GM12878 (cell line): Measurements from ENCODE around the gene PRR35. TPM values are rescaled to one million over a fixed set of nuclear protein-coding genes. Genes with fewer than 3 reads are reported as not detected.

ENCODE experiments used
- ATAC-seq: fragments of 200-7000 bp; cut with Tn5 transposase; 3 replicates; pipeline ENCODE4 v1.9.1; 2020; ENCODE audit warnings: mild to moderate bottlenecking, moderate library complexity
- BruUV-seq: library from RNA; stranded (reverse); fragments of 400-500 nt; replicated peaks from 2 replicates; lab custom pipeline; 2021; lab: Mats Ljungman, UMichigan
- CTCF ChIA-PET: fragments of 300-600 bp; sonication (Branson Sonifier 250); formaldehyde crosslinking; extraction: SDS; loops from one replicate; lab custom pipeline; 2021; ENCODE audit warnings: inconsistent platforms; lab: Yijun Ruan, JAX
- POLR2A ChIA-PET: fragments of 350-600 bp; formaldehyde crosslinking; extraction: SDS; loops from one replicate; lab custom pipeline; 2021; ENCODE audit warnings: inconsistent platforms; lab: Charles Lee
- RAD21 ChIA-PET: fragments of 300-600 bp; sonication (Branson Sonifier 250); formaldehyde crosslinking; loops from one replicate; lab custom pipeline; 2023; ENCODE audit warnings: antibody characterized with exemption; ENCODE audit not compliant: unreplicated experiment; lab: Charles Lee
- SMC1A ChIA-PET: fragments of 300-600 bp; sonication (Branson Sonifier 250); formaldehyde crosslinking; loops from one replicate; lab custom pipeline; 2023; ENCODE audit not compliant: unreplicated experiment, uncharacterized antibody; lab: Charles Lee
- DNase-seq: peaks from one replicate; pipeline ENCODE4 v3.0.0-alpha.2; 2011; ENCODE audit warnings: low read depth, low spot score
- FAIRE-seq: peaks from 3 replicates; lab custom pipeline; 2011; peaks lifted over from hg19 to GRCh38; lab: Jason Lieb, UNC
- H2AFZ ChIP-seq: 2 replicates; pipeline ENCODE4 v1.6.0; 2011; ENCODE audit warnings: low read depth, low read length, control low read depth; ENCODE audit not compliant: control insufficient read depth
- H3K27ac ChIP-seq: 2 replicates; pipeline ENCODE4 v1.5.1; 2011; ENCODE audit warnings: control low read depth; ENCODE audit not compliant: control insufficient read depth, insufficient read depth
- H3K27me3 ChIP-seq, 2 experiments: replicated peaks in 1 of 2; 2 replicates each; pipeline versions ENCODE4 v1.6.0 to v1.6.1; 2011; ENCODE audit warnings: low read length in 1 of 2; ENCODE audit not compliant: control insufficient read depth in 2 of 2, insufficient read depth in 2 of 2
- H3K36me3 ChIP-seq, 2 experiments: 2 replicates each; pipeline ENCODE4 v1.5.1; 2011; ENCODE audit warnings: low read length in 1 of 2; ENCODE audit not compliant: control insufficient read depth in 2 of 2, insufficient read depth in 2 of 2
- H3K4me1 ChIP-seq: 2 replicates; pipeline ENCODE4 v1.6.1; 2011; ENCODE audit warnings: mild to moderate bottlenecking, low read length, moderate library complexity, mixed read lengths; ENCODE audit not compliant: control insufficient read depth, insufficient read depth
- H3K4me2 ChIP-seq: 2 replicates; pipeline ENCODE4 v1.6.0; 2011; ENCODE audit warnings: control low read depth; ENCODE audit not compliant: control insufficient read depth, insufficient read depth
- H3K4me3 ChIP-seq: fragments of 200-600 bp; sonication (generic); 2 replicates; pipeline ENCODE4 v1.5.1; 2016
- H3K79me2 ChIP-seq: 2 replicates; pipeline ENCODE4 v1.6.0; 2011; ENCODE audit warnings: low read length; ENCODE audit not compliant: control insufficient read depth, insufficient read depth
- H3K9ac ChIP-seq: 2 replicates; pipeline ENCODE4 v1.8.0; 2011; ENCODE audit warnings: low read length, control low read depth, mixed read lengths; ENCODE audit not compliant: control insufficient read depth, insufficient read depth
- H3K9me3 ChIP-seq: replicated peaks from 3 replicates; pipeline ENCODE4 v1.5.1; 2011; ENCODE audit warnings: mild to moderate bottlenecking, low read length; ENCODE audit not compliant: control insufficient read depth, insufficient read depth
- H4K20me1 ChIP-seq: 2 replicates; pipeline ENCODE4 v1.6.0; 2011; ENCODE audit not compliant: control insufficient read depth, insufficient read depth
- ATF3 ChIP-seq: IDR thresholded peaks from 2 replicates; pipeline ENCODE4 v1.6.1; 2011; ENCODE audit warnings: low read depth, mild to moderate bottlenecking, low read length, moderate library complexity, borderline replicate concordance; ENCODE audit errors: extremely low read depth
- CEBPB ChIP-seq, 2 experiments: fragments of 150-350 bp in 1 of 2; IDR thresholded peaks; 2 replicates each; pipeline ENCODE4 v1.6.1; 2012 to 2014; ENCODE audit warnings: low read depth in 2 of 2, low read length in 2 of 2, borderline replicate concordance in 1 of 2, inconsistent platforms in 1 of 2
- DPF2 ChIP-seq: fragments of 450-650 bp; IDR thresholded peaks from 2 replicates; pipeline ENCODE4 v1.6.1; 2017; ENCODE audit warnings: mild to moderate bottlenecking
- FOXM1 ChIP-seq: IDR thresholded peaks from 2 replicates; pipeline ENCODE4 v1.6.1; 2012; ENCODE audit warnings: low read depth, mild to moderate bottlenecking, inconsistent platforms, low read length, moderate library complexity
- JUND ChIP-seq: IDR thresholded peaks from 2 replicates; pipeline ENCODE4 v1.6.1; 2012; ENCODE audit warnings: low read depth, mild to moderate bottlenecking, low read length, improper control_type of control experiment, moderate library complexity
- MTA2 ChIP-seq: fragments of 450-650 bp; IDR thresholded peaks from 2 replicates; pipeline ENCODE4 v1.6.1; 2016; ENCODE audit warnings: low read depth, mild to moderate bottlenecking, moderate library complexity
- NBN ChIP-seq: fragments of 450-650 bp; IDR thresholded peaks from 2 replicates; pipeline ENCODE4 v1.6.1; 2016
- NFIC ChIP-seq: IDR thresholded peaks from 2 replicates; pipeline ENCODE4 v1.6.1; 2012; ENCODE audit warnings: low read depth, mild to moderate bottlenecking, inconsistent platforms, low read length, moderate library complexity
- NFXL1 ChIP-seq: fragments of 450-650 bp; IDR thresholded peaks from 2 replicates; pipeline ENCODE4 v1.6.1; 2017; ENCODE audit warnings: antibody characterized with exemption, mild to moderate bottlenecking, borderline replicate concordance
- PML ChIP-seq: IDR thresholded peaks from 2 replicates; pipeline ENCODE4 v1.6.1; 2012; ENCODE audit warnings: low read length, inconsistent platforms
- POLR2AphosphoS2 ChIP-seq: IDR thresholded peaks from 2 replicates; pipeline ENCODE4 v1.6.1; 2011; ENCODE audit warnings: low read depth, mild to moderate bottlenecking, low read length, improper control_type of control experiment, moderate library complexity
- RB1 ChIP-seq: fragments of 450-650 bp; formaldehyde crosslinking; IDR thresholded peaks from 2 replicates; pipeline ENCODE4 v1.6.1; 2017; ENCODE audit warnings: mild to moderate bottlenecking, borderline replicate concordance
- RBBP5 ChIP-seq: fragments of 200-600 bp; sonication (generic); conservative IDR thresholded peaks from 2 replicates; pipeline ENCODE4 v1.6.1; 2016
- REST ChIP-seq: IDR thresholded peaks from 2 replicates; pipeline ENCODE4 v1.6.1; 2012; ENCODE audit warnings: mild to moderate bottlenecking, low read depth, low read length
- SIX5 ChIP-seq: IDR thresholded peaks from 2 replicates; pipeline ENCODE4 v1.6.1; 2011; ENCODE audit warnings: mild to moderate bottlenecking, low read depth, low read length, moderate library complexity; ENCODE audit not compliant: severe bottlenecking
- SKIL ChIP-seq: fragments of 450-650 bp; IDR thresholded peaks from 2 replicates; pipeline ENCODE4 v1.6.1; 2017; ENCODE audit warnings: mild to moderate bottlenecking, low read depth, inconsistent platforms; ENCODE audit not compliant: poor library complexity, severe bottlenecking
- TCF7 ChIP-seq: IDR thresholded peaks from 2 replicates; pipeline ENCODE4 v1.6.1; 2014; ENCODE audit warnings: antibody characterized with exemption, borderline replicate concordance
- YY1 ChIP-seq: IDR thresholded peaks from 2 replicates; pipeline ENCODE4 v1.6.1; 2011; ENCODE audit warnings: low read depth, mild to moderate bottlenecking, low read length
- ZBED1 ChIP-seq: IDR thresholded peaks from 2 replicates; pipeline ENCODE4 v1.6.1; 2016; ENCODE audit warnings: borderline replicate concordance
- WGBS: methylation state at CpG from one replicate; pipeline ENCODE4 v1.1.6; 2016; ENCODE audit warnings: low lambda C conversion rate; ENCODE audit not compliant: insufficient replicate concordance, insufficient coverage; ENCODE audit errors: missing lambda C conversion rate; 5-methylcytosine and 5-hydroxymethylcytosine counted together
- in situ Hi-C: fragments of 300-500 bp; cut with MboI; formaldehyde crosslinking; loops from 9 replicates; pipeline ENCODE4 v1.14.3; 2018; ENCODE audit warnings: mixed read lengths
- intact Hi-C: fragments of 100-400 bp; cut with micrococcal nuclease; formaldehyde crosslinking; loops from one replicate; pipeline ENCODE4 v1.14.2; 2022; ENCODE audit not compliant: unreplicated experiment
- polyA plus RNA-seq, 11 experiments: library from polyadenylated mRNA; depleted of rRNA in 4 of 11; unstranded in 6 of 11; stranded (reverse) in 5 of 11; fragments of >200 nt; fragmentation: Nextera tagmentation in 4 of 11; fragmentation: Illumina TruSeq in 1 of 11; extraction: Ambion mirVana in 4 of 11; extraction: Trizol in 1 of 11; gene quantifications; 1 replicate in 1 of 11; 2 replicates in 10 of 11; pipeline versions ENCODE4 v1.2.1 to v1.2.3, GENCODE V29; 2011 to 2016; ENCODE audit warnings: inconsistent platforms in 2 of 11, missing spikeins in 2 of 11, low read depth in 1 of 11
- total RNA-seq, 4 experiments: library from RNA; depleted of rRNA in 3 of 4; stranded (reverse); fragments of >200 nt in 3 of 4; fragmentation: Illumina TruSeq in 1 of 4; extraction: Trizol in 1 of 4; gene quantifications; 2 replicates each; pipeline versions ENCODE4 v1.2.1 to v1.2.3, GENCODE V29; 2013 to 2021

The PRR35 gene
- total and polyA plus RNA-seq, 10 of the 15 experiments (the other 5 are each of a cell fraction or from before 2014, with no cell fraction given): not detected

GRCh38 chr16:572865-573650 is 12.9 kb downstream of the PRR35 start:
- BruUV-seq: no TSS peak
- FAIRE-seq: no peak
- Histone ChIP-seq H2AFZ (no peak overlapping the region), H3K9ac (no peak overlapping the region), H3K27me3 (no peaks in the 10 kb centered on the region), H3K4me3 (no peak overlapping the region), H3K4me2 (no peak overlapping the region), H3K36me3 (no peaks in the 10 kb centered on the region; a peak in 2 of 4 replicates), H4K20me1 (no peaks in the 10 kb centered on the region), H3K9me3 (no peaks in the 10 kb centered on the region), H3K4me1 (peaks cover 6% of the 10 kb centered on the region; the same call in 1 of the 2 replicates), H3K27ac (no peak overlapping the region), H3K79me2 (peaks cover 6% of the 10 kb centered on the region)
- SMC1A ChIA-PET: no interaction called here
- no peak for TF ChIP-seq TCF7
- TF ChIP-seq JUND: no peak
- TF ChIP-seq NFXL1: no peak
- TF ChIP-seq YY1: no peak
- TF ChIP-seq ZBED1: no peak
- TF ChIP-seq SIX5: no peak
- TF ChIP-seq CEBPB (IDR thresholded peaks at IDR 0.05; ENCODE audit: borderline replicate concordance in 1 of 2, low read depth in 2 of 2, low read length in 2 of 2): no peak
- no peak for TF ChIP-seq POLR2AphosphoS2
- no peak for TF ChIP-seq DPF2
- no peak for TF ChIP-seq ATF3
- TF ChIP-seq SKIL: no peak
- TF ChIP-seq REST: no peak
- no peak for TF ChIP-seq PML
- no peak for TF ChIP-seq NFIC
- no peak for TF ChIP-seq RB1
- TF ChIP-seq FOXM1: no peak
- no peak for TF ChIP-seq NBN
- TF ChIP-seq RBBP5: no peak
- TF ChIP-seq MTA2: no peak
- POLR2A ChIA-PET: no interaction called here
- 77% methylated on average over 27 of the region's 27 CpGs for WGBS
- DNase-seq: no peak
- CTCF ChIA-PET: no interaction called here
- in situ Hi-C loops: no loop called here
- RAD21 ChIA-PET: no interaction called here
- intact Hi-C loops: no loop called here
- ATAC-seq: no peak
